ENCODE data around the gene TMEM11.

The TMEM11 gene, protein sequence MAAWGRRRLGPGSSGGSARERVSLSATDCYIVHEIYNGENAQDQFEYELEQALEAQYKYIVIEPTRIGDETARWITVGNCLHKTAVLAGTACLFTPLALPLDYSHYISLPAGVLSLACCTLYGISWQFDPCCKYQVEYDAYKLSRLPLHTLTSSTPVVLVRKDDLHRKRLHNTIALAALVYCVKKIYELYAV

DNA sequence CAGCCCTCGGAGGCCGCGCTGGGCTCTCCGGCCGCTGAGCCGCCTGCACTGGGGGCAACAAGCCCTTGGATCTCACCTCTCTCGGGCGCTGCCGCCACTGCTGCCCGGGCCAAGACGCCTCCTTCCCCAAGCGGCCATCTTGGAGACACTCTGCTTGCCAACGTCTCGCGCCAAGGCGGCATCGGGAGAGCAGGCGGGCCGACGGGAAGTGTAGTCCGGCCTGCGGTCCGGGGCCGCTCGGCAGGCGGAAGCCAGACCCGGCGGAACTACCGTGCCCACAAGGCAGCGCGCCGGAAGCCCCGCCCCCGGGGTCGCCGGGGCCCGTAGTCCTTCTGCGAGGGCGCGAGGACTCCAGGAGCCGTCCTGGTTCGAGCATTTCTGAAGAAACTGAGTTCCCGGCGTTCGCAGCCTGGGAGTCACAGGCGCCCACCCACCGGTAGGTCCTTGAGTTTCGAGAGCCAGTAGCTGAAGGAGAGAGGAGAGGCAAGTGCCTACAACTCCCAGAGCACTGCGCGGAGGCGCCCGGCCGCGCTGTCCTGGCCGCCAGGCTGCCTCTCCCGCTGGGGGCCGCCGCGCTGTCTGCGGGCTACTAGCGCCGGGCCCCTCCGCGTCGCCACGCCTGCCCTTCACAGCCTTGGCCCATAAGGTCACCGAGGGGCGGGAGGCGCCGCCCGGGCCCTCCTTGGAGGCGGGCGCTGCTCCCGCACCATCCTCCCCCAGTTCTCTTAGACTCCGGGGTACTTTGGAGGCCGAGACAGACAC is at the start of gene TMEM11:
TMEM11 (minus strand) TSS at position 147 of the 762 bp plus-strand sequence; CDS start at position 138, 9 bp downstream.
- DNase-seq (ENCODE audit: low read depth in 2 of 2): peak; percentile 89 to 90

DNA sequence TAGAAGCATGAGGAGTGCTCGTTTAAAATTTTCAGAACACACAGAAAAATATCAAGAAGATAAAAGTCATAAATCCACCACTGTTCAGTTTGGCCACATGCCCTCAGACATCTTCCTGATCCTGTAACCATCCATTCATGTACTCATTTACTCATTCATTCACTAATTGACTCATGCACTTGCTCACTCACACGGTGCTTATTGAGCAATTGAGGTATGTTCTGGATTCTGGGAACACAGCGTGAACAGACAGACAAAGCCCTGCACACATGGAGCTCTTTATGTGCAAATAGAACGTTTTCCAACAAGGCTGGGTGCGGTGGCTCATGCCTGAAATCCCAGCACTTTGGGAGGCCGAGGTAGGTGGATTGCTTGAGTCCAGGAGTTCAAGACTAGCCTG is 49.4 kb upstream of the TMEM11 start:
- no peak for DNase-seq (ENCODE audit: low read depth in 2 of 2)

DNA sequence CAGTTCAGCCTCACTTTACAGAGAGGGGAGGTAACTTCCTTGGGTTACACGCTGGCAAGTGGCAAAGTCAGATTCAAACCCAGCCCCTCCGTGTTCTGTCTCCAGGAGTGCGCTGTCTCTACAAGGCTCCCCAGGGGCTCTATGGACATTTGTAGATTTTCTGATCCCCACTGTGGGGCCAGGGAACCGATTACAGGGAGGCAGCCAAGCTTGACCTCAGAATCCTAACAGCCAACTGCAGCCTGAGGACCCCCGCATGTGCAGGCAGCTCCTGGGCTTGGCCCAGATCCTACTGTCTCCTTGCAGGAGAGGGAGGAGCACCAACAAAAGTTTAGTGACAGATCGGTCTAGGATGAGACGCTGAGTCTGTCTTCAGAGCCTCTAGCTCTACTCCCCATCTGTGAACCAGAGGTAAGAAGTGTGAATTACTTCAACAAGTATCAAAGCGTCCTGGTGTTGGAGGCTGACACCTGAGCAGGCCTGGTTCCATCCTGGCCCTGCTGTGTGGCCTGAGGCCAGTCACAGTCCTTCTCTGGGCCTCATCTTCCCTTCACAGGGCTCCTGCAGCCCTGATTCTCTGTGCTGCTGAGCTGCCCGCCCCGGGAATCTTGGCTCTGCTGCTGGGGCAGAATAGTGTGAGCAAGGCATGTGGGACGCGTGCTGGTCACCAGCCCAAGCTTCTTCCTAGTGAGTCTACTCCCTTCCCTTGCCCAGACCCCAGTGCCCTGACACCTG is 48.5 kb upstream of the TMEM11 start:
- DNase-seq (ENCODE audit: low read depth in 2 of 2): no peak

DNA sequence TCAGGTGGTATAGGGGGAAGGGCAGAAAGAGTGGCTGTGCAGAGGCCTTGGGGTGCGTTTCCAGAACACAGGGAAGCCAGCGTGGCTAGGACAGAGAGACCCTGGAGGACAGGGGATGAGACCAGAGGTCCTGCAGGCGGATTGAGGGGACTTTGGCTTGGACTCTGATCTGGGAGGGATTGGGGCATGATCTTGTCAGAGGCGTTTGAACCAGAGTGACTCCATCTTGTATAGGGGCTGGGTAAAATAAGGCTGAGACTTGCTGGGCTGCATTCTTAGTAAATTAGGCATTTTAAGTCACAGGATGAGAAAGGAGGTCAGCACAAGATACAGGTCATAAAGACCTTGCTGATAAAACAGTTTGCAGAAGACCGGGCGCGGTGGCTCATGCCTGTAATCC is 44.6 kb upstream of the TMEM11 start:
- no peak for DNase-seq (ENCODE audit: low read depth in 2 of 2)

DNA sequence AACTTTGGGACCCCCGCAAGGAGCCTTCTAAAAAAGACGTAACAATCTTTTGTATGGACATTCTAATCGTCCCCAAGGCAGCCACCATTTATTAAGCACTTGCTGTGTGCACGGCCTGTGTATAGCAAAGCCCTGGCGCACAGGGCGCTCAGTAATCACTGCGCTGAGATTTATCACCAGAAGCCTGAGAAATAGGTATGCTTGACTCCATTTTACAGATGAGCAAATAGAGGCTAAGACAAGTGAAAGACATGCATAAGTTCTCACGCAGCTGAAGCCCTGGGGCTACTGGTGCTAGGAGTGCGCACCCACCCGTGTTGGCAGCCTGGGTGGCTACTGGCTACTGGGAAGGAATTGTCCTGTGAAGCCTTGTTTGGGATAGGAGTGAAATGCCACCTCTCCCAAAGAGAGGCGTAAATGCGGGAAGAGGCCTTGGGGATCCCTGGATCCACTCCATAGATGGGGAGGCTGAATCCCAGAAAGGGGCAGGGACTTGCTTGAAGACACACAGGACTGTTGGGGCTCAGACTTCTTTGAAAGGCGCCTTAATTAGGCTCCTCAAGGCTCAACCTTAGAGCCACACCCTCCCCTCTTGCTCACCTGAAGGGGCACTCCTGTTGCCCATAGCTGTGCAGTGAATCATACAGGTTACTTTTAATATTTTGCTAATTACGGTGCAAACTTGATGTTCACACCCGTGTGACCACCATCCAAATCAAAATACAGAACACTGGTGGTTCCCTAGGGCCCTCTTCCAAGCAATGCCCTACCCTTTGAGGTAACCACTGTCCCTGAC is 39.9 kb upstream of the TMEM11 start:
- DNase-seq (ENCODE audit: low read depth in 2 of 2): no peak

DNA sequence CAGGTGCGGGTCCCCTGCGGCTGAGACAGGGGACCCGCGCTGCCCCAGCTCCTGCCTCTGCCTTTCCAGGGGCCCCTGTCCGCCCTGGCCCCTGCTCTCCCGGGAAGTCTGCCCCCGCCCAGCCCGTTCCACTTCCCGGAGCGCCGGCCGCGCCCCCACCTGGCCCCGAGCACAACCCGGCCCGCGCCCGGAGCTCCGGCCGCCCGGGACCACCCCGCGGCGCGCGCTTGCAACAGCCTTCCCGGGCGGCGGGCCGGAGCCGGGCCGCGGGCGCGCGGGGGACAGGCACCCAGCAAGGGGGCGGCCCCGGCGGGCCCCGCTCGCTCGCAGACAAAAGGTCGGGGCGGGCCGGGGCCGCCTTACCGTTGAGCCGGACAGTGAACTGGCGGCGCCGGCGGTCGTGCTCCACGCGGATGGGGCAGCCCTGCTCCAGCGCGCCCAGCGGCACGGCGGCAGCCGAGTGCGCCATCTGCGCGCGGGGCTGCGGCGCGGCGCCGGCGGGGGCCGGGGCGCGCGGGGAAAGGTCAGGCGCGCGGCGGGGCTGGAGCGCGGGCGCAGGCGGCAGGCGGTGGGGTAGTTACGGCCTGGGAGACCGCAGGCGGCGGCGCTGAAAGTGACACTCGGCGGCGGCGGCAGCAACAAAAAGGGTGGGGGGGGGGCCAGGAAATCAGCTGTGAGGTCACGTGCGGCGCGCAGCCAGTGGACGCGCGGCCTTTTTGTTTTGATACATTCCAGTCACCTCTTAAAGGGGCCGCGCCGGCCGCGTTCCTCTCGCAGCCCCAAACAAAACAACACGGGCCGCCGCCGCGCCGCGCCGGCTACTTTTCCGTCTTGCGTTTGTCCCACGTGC is 39.1 kb upstream of the TMEM11 start, which contains the start of gene NATD1:
NATD1 (minus strand) TSS at position 615 of the 850 bp plus-strand sequence; CDS start at position 469, 146 bp downstream.
- peak; percentile 58 to 64 for DNase-seq (ENCODE audit: low read depth in 2 of 2)

DNA sequence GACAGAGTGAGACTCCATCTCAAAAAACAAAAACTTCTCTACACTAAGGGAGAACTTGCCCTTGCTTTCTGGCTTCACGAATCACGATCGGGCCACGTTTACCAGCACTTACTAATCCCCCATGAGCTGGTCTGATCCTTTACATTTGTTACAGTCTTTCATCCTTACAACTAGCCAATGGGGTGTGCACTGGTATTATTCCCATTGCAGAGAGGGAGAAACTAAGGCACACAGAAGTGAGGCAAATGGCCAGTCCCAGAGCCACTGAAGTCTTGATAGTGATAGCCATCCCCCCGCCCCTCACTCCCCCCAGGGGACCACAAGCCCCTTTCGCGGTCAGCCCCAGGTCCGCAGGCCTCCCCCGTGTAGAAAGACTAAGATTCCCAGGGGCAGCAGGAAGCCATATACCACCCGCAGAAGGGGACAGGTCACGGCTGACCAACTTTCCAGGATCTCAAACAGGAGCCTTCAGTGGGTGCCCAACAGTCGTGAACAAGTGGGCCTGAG is 38.4 kb upstream of the TMEM11 start:
- DNase-seq (ENCODE audit: low read depth in 2 of 2): no peak

DNA sequence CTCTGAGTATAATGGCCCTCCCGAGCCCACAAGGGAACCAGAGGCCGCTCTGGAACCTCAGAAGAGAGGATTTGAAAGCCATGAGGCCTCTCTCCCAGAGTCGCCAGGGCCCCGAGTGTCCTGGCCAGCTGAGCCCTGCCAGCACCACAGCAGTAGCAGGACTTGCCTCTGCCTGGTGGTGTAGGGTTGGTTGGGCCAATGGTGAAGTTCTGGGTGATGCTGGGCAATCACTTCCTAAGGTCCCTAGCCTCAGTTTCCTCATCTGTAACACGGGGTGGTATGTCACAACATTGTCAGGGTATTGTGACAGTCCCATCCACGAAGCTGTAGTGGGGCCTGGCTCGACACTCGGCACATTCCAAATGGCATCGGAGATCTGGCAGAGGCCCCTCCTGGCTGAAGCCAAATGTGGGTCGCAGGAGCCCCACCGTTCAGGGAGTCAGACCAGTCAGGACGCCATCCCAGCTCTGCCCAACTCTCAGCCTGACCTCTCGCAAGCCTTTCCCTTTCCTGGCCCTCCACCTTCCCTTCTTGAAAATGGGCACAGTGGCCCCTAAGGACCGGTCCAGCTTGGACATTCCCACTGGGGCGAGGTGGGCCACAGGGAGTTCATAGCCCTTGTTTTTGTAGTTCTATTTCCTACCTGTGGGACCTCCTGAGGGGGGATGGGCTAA is 37.5 kb upstream of the TMEM11 start:
- DNase-seq (ENCODE audit: low read depth in 2 of 2): no peak

DNA sequence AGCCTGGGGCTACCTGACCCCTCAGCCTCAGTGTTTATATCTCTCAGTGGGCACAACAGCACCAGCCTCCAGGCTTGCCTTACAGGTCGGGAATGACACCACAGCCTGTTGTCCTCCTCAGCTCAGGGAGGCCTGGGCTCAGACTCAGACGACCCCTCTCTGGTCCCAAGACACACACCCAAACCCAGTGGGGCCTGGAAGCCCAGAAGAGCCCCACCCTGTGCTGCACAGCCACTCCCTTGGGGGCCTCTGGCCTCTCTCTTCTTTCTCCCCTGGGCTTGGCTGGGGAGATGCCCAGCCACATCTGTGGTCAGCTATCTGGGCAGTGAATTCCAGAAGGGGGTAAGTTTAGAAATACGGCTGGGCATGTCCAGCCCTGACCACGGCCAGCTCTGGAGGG is 36.9 kb upstream of the TMEM11 start:
- DNase-seq (ENCODE audit: low read depth in 2 of 2): no peak

DNA sequence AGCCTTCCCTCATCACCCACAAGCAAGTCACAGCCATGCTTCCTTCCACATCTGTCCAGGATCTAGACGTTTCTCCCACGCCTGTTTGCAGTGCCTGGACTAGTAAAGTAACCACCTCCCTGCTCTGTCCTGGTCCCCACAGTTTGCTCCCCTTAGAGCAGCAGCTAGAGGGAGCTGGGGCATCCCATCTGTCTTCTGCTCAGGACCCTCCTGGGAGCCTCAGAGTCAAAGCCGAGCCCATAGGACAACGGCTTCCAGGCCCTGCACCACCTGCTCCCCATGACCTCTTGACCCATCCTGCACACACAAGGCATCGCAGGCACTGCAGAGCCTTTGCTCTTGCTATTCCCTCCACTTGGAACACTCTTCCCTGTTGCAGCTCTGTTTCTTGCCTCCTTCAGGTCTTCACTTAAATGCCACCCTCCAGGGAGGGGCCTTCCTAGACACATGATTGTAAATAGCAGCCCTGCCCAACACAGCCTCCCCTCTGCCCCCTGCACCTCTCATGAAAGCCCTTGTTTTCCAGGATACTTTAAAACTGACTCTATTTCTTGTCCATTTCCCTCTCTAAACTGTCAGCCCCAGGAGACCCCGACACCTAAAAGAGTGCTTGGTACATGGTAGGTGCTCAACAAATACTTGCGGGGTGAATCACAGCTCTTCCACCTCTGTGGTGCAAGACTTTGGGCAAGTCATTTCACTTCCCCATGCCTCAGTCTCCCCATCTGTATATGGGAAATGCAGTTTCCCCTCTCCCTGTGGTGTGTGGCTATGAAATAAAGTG is 36.2 kb upstream of the TMEM11 start:
- DNase-seq (ENCODE audit: low read depth in 2 of 2): no peak

DNA sequence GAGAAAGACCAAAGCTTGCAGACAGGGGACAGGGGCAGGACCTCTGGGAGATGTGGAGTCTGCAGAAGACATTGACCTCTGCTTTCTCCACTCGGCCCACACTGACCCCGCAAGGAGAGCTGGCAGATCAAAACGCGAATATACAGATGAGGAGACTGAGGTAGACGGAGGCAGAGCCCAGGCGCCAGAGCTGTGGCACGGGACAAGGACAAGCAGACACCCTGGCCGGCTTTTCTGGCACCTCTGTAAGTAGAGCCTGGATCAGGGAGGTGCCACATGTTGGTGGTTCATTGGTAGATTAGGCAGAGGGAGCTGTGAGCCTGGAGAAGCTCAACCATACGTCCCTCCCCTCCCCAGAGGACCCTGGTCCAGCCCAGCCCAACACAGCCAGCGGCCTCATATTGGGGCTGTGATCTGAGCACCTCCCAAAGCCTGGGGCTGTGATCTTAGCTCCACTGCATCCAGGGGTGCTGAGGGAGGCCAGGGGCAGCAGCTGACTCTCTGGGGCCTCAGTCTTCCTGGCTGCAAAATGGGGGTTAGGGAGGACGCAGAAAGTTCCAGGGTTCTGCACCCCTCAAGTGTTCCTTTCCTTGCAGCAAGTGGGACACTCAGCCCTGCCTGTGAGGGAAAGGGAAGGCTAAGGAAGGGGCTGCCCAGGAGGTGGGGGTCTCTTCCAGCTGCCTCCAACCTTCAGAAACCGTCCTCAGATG is 35.3 kb upstream of the TMEM11 start:
- DNase-seq (ENCODE audit: low read depth in 2 of 2): no peak

DNA sequence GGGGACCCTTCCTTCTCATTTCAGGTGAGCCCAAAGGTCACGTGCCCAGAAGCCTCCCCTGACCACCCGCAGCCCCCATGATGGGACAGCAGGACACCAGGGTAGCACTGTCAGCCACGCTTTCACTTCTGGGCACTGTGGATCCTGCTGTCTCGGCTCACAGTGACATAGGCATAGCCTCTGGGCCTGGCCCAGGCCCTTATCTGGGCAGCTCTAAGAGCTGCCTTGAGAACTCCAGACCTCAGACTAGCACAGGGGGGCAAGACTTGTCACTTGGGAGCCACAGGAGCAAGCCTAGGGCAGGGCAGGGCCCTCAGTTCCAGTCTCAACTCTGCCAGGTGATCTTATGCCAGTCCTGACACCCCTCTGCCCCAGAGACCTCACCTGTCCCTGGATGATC is 34.5 kb upstream of the TMEM11 start:
- no peak for DNase-seq (ENCODE audit: low read depth in 2 of 2)

DNA sequence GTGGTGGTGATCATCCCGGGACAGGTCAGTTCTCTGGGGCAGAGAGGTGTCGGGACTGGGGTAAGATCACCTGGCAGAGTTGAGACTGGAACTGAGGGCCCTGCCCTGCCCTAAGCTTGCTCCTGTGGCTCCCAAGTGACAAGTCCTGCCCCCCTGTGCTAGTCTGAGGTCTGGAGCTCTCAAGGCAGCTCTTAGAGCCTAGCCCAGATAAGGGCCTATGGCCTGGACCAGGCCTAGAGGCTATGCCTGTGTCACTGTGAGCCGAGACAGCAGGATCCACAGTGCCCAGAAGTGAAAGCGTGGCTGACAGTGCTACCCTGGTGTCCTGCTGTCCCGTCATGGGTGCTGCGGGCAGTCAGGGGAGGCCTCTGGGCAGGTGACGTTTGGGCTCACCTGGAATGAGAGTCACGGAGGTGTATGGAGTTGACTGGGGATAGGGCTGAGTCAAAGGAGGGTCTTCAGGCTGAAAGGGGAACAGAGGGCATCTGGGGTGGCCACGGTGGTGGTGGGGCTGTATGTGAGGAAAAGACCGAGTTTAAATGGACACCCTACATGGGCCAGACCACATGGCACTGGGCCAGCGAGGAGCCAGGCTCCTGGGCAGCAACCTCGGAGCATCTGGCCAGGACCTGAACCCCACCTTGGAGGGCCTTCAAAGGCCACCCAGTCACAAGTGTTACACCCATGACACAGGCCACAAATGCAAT is 33.7 kb upstream of the TMEM11 start:
- no peak for DNase-seq (ENCODE audit: low read depth in 2 of 2)

DNA sequence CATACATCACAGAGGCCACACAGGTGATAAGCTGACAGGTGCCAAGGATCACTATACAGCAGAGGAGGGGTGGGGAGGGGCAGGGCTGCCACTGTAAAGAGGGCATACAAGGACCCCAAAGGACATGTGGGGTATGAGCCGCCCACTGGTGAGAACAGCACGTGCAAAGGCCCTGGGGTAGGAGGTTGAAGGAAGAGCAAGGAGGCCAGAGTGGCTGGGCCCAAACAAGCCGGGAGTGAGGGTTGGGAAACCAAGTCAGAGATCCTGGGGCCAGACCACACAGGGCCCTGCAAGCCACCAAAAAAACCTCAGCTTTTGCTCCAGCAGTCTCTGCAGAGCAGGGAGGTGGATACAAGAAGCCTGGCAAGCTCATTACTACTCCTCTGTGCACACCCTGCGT is 32.7 kb upstream of the TMEM11 start:
- no peak for DNase-seq (ENCODE audit: low read depth in 2 of 2)

DNA sequence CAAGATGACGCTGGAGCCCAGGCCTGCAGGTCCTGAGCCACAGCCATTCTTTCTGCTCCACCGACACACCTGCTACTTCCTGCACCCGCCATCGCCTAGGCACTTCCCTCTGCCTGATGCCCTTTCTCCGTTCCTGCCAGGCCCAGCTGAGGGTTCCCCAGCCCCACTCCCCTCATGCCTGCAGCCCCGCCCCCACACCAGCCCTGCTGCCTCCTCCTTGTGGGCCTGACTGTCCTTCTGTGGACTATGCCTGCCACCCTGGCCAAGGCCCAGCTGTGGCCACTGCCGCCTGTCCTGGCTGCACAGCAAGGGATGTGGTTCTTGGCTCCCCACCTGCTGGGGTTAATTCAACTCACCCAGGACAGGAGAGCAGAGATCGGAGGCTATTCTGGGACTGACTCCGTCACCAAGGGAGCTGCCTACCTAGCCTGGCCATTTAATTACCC is 31.7 kb upstream of the TMEM11 start:
- no peak for DNase-seq (ENCODE audit: low read depth in 2 of 2)

DNA sequence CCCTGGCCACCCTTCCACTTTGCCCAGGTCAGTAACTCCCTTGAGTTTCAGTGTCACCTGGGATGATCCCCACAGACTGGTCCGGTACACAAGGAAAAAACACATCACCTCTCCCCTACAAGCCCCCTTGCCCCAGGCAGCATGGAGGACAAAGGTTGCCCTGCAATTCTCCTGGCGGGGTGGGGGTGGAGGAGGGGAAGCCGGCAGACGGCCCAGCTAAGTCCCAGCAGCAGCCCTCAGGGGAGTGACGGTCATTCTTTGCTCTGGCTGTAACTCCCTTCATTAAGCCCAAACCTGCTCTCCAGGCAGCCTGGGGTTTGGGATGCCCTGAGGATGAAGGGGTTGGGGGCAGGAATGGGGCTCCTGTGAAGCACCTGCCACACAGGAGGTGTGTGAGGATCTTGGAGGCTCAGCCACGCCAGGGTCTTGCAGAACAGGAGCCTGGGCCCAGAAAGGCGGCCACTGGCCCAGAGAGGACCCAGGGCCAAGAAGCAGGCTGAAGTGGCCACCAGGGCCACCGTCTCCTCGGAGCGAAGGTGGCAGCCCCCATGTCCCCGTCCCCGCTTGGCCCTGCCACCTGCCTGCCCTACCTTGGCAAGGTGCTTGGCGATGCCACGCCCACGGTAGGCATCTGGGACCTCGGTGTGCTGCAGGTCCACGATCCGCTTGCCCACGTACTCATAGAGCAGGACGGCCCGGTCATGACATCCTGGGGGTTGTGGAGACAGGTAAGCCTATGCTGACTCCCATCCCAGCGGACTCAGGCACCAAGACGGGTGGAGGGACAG is 29.7 kb upstream of the TMEM11 start:
- DNase-seq (ENCODE audit: low read depth in 2 of 2): no peak
